Osteocyte (in vitro differentiated cells): ENCODE measurements around the gene LASP1. TPM values are rescaled to one million over a fixed set of nuclear protein-coding genes. Genes with fewer than 3 reads are reported as not detected.

Experiments used
- DNase-seq: peaks from one replicate; pipeline ENCODE4 v3.0.0; 2021; ENCODE audit warnings: mixed read lengths; ENCODE audit not compliant: unreplicated experiment; ENCODE audit errors: extremely low spot score
- H3K27ac Mint-ChIP-seq: one replicate; pipeline ENCODE4 v1.8.0; 2021; ENCODE audit warnings: mild to moderate bottlenecking, mixed read lengths; ENCODE audit not compliant: unreplicated experiment
- H3K27me3 Mint-ChIP-seq: one replicate; pipeline ENCODE4 v1.8.0; 2021; ENCODE audit warnings: mixed read lengths; ENCODE audit not compliant: unreplicated experiment
- H3K36me3 Mint-ChIP-seq: one replicate; pipeline ENCODE4 v1.8.0; 2021; ENCODE audit warnings: mixed read lengths; ENCODE audit not compliant: unreplicated experiment
- H3K4me1 Mint-ChIP-seq: one replicate; pipeline ENCODE4 v1.8.0; 2021; ENCODE audit warnings: mixed read lengths; ENCODE audit not compliant: unreplicated experiment
- H3K4me3 Mint-ChIP-seq: one replicate; pipeline ENCODE4 v1.8.0; 2021; ENCODE audit warnings: mild to moderate bottlenecking, moderate library complexity, mixed read lengths; ENCODE audit not compliant: unreplicated experiment
- H3K9me3 Mint-ChIP-seq: one replicate; pipeline ENCODE4 v1.8.0; 2021; ENCODE audit warnings: mixed read lengths; ENCODE audit not compliant: unreplicated experiment
- CTCF ChIP-seq: fragments of 200-600 bp; sonication (generic); IDR thresholded peaks from 2 replicates; pipeline ENCODE4 v1.5.0; 2021; ENCODE audit warnings: antibody characterized with exemption, mild to moderate bottlenecking, moderate library complexity
- total RNA-seq: library from RNA; stranded (reverse); gene quantifications from 2 replicates; pipeline ENCODE4 v1.2.1, GENCODE V29; 2021

LASP1 gene
- total RNA-seq, 1 donor from 2014 or later, result 402 TPM

- peak overlapping the region; percentile 87 for H3K27ac Mint-ChIP-seq
- H3K27me3 Mint-ChIP-seq, result no peaks in the 10 kb centered on the region
- peaks cover 62% of the 10 kb centered on the region for H3K4me1 Mint-ChIP-seq
- TF ChIP-seq CTCF, result no peak
- DNase-seq, result no peak
- H3K36me3 Mint-ChIP-seq, result peaks cover 27% of the 10 kb centered on the region
- H3K9me3 Mint-ChIP-seq, result no peaks in the 10 kb centered on the region
- H3K4me3 Mint-ChIP-seq, result no peak overlapping the region
These were observed 29.0 kb downstream of the LASP1 start for GRCh38 chr17:38898812-38899348.

- peaks cover 57% of the 10 kb centered on the region for H3K4me1 Mint-ChIP-seq
- peaks cover 28% of the 10 kb centered on the region for H3K36me3 Mint-ChIP-seq
- no peak overlapping the region for H3K4me3 Mint-ChIP-seq
- no peaks in the 10 kb centered on the region for H3K9me3 Mint-ChIP-seq
- H3K27ac Mint-ChIP-seq, result no peak overlapping the region
- no peak for DNase-seq
- no peak for TF ChIP-seq CTCF
- no peaks in the 10 kb centered on the region for H3K27me3 Mint-ChIP-seq
These were observed 29.6 kb downstream of the LASP1 start for GRCh38 chr17:38899421-38899820.

GRCh38 chr17:38900978-38901656, 31.3 kb downstream of the LASP1 start:
- TF ChIP-seq CTCF, result no peak
- H3K27me3 Mint-ChIP-seq, result no peaks in the 10 kb centered on the region
- H3K9me3 Mint-ChIP-seq, result no peaks in the 10 kb centered on the region
- peaks cover 37% of the 10 kb centered on the region for H3K36me3 Mint-ChIP-seq
- no peak for DNase-seq
- peaks cover 49% of the 10 kb centered on the region for H3K4me1 Mint-ChIP-seq
- H3K4me3 Mint-ChIP-seq, result no peak overlapping the region
- H3K27ac Mint-ChIP-seq, result peak overlapping the region; percentile 73

- H3K27ac Mint-ChIP-seq, result no peak overlapping the region
- no peak overlapping the region for H3K4me3 Mint-ChIP-seq
- no peaks in the 10 kb centered on the region for H3K27me3 Mint-ChIP-seq
- H3K36me3 Mint-ChIP-seq, result peaks cover 35% of the 10 kb centered on the region
- no peak for TF ChIP-seq CTCF
- no peaks in the 10 kb centered on the region for H3K9me3 Mint-ChIP-seq
- peaks cover 32% of the 10 kb centered on the region for H3K4me1 Mint-ChIP-seq
- no peak for DNase-seq
These were observed 33.5 kb downstream of the LASP1 start for GRCh38 chr17:38903404-38903803.

- H3K4me3 Mint-ChIP-seq, result no peak overlapping the region
- no peak overlapping the region for H3K27ac Mint-ChIP-seq
- peaks cover 21% of the 10 kb centered on the region for H3K4me1 Mint-ChIP-seq
- no peaks in the 10 kb centered on the region for H3K9me3 Mint-ChIP-seq
- peaks cover 26% of the 10 kb centered on the region for H3K36me3 Mint-ChIP-seq
- no peaks in the 10 kb centered on the region for H3K27me3 Mint-ChIP-seq
- no peak for DNase-seq
- no peak for TF ChIP-seq CTCF
These were observed 35.0 kb downstream of the LASP1 start for GRCh38 chr17:38904892-38905291.
